Fibroblast of skin of left quadriceps (primary cell): ENCODE measurements around the gene CD8B.
"Not testable (repeated sequence)": the region's sequence is repeated elsewhere in the genome, so short reads cannot be mapped to it uniquely, and the experiment has no call there.

Source experiments
- DNase-seq, 2 experiments: peaks; one replicate each; pipeline ENCODE4 v3.0.0-alpha.2; 2013; ENCODE audit warnings: low read depth in 2 of 2

Gene CD8B

DNA sequence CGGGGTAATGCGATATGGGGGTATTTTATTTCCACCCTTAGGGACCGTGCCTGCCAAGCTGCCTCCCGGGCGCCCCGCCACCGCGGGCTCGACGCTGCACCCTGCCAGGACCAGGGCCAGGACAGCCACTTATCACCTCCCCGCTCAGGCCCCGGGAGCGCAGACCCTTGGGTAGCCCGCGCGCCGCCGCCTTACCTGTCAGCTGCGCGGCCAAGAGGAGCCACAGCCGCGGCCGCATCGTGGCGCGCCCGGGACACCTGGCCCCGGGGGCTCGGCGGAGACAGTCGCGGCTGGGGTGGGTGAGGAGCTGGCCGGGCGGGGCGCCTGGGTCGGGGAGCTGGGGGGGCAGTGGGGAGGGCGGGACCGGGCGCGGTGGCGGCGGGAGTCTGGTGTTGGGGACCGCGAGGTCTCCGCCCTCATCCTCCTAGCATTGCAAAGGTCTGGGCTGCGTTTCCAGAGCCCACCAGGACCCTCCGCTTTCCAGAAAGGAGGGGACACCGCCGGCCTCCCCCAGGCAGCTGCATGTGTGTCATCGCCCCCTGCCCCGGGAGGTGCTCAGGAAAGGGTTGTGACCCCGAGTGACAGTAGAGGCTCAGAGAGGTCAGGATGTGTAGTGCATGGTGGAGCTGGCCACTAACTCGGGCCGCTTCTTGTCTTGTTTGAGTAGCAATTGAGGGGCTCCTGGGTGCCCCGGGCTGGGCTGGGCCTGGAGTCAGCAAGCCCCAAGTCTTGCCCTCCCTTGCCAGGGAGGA lies at the start of gene CD8B:
CD8B (minus strand) TSS at position 259 of the 752 bp plus-strand sequence; CDS start at position 238, 21 bp downstream.
- not testable (repeated sequence) for DNase-seq

DNA sequence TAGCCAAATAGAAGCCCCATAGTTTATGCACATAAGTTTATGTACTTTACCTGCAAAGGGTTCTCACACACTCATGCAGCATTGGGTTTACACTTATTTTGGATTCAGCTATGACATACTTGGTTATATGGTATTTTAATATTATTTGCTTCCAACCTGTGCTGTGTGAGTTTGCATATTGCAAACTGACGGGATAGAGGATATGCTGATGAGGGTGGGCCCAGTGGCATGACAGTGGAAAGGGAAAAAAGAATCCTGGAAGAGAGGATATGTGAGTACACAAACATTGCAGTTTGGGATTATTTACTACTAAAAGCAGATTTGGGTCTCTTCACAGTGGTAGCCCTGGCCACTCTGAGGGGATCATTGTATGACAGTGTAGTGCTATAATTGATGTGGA lies 44.2 kb upstream of the CD8B start:
- DNase-seq = not testable (repeated sequence)

DNA sequence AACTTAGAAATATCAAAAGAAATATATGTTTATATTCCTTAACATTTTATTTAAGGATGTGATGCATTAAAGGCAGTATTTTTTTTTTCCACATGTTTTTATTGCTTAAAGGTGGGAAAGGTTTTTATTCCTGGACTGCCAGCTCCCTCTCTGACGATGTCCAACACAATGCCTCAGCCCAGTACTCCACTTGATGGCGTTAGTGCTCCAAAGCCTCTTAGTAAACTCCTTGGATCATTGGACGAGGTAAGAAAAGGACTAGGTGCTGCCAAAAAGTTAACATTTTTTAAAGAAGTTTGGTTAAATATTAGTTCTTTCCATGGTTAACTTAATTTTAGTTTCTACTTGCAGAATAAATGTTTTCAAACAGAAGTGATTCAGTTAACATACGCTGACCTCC lies 39.0 kb upstream of the CD8B start:
- peak in 1 of 2 experiments; percentile 0 for DNase-seq

DNA sequence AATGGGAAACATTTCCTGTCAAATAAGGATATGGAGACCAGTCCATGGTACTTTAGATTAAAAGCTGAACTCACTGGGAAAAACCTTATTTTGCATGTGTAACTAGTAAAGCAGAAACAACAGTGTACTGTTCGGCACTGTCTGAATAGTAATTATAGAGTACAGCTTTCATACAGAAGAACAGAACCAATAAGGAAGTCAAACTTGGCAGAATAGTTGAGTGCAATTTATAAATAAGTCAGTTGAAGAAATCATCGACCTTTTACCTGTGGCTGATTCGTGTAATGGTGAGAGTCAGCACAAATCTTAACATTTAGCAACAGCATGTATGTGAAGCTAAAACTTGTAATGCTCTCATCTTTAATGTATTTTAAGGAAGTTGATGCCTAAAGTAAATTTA lies 24.3 kb upstream of the CD8B start:
- DNase-seq = not testable (repeated sequence)

DNA sequence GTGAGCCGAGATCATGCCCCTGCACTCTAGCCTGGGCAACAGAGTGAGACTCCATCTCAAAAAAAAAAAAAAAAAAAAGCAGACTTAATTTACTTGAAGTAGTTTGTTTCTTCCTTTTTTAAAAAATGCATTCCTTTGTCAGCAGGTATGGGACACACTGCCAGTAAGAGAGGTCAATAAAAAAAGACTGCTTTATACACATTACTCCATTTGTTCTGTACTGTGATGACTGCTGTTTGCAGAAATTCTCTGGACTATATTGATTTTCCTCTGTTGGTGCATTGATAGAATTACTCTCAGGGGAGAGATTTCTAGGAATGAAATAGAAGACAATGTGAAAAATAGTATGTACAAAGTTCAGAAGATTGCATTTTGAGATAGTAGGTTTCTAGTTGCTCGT lies 21.2 kb upstream of the CD8B start:
- DNase-seq = not testable (repeated sequence)

DNA sequence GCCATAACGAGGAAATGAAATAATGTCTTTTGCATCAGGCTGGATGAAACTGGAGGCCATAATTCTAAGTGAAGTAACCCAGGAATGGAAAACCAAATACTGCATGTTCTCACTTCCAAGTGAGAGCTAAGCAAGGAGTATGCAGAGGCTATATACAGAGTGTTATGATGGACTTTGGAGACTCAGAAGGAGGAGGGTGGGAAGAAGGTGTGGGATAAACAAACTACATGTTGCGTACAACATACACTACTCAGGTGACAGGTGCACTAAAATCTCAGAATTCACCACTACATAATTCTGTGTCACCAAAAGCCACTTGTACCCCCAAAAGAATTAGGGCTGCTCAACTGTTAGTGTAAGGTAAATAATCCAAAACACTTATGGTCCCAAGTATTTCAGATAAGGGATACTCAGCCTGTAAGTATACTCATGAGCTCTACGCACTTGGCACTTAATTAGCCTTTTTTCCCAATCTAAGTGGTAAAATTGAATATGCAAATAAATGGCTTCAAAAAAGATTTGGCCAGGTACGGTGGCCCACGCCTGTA lies 20.5 kb upstream of the CD8B start:
- not testable (repeated sequence) for DNase-seq

DNA sequence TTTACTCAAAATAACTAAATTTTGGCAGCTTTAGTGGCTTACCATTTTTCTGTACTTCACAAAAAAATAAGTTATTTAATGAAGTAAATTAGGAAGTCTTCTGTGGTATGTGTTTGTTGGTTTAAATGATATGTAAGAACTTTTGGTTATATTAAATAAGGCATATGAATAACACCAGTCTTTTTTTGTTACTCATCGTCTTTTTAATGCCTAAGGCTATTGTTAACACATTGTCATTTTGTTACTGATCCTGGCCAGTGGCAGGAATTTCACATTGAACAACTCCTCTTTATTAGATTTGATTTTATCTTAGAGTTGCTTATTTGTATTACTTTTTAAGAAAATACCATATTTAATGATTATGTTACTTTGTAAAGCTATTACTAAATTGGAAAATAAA lies 17.3 kb upstream of the CD8B start:
- DNase-seq = not testable (repeated sequence)

DNA sequence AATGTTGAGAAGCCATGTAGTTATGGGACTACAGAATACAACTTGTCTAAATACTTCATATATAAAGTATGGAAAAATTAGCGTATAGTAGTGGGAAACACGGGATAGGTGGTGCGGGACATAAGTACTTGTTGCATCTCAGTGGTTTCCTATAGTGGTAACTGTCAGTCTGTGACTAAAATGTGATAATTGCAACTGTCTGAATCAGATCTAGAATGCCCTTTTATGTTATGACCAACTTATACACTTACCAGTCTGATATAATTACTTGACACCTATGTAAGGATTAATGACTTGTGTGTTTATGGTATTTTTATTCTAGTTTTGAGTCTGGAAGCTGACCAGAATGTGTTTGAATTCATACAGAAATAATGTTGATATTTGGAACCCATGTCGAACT lies 9.3 kb upstream of the CD8B start:
- not testable (repeated sequence) for DNase-seq

DNA sequence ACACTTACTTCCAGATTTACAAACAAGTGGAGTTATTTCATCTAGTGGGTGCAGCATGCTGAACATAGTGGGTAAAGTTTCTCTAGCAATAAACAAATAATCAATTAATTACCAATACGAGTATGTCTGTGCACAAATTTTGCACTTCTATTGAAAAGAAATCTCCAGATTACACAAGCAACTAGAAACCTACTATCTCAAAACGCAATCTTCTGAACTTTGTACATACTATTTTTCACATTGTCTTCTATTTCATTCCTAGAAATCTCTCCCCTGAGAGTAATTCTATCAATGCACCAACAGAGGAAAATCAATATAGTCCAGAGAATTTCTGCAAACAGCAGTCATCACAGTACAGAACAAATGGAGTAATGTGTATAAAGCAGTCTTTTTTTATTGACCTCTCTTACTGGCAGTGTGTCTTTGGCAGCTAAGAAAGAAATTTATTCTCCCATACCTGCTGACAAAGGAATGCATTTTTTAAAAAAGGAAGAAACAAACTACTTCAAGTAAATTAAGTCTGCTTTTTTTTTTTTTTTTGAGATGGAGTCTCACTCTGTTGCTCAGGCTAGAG lies 7.3 kb upstream of the CD8B start:
- DNase-seq = not testable (repeated sequence)

DNA sequence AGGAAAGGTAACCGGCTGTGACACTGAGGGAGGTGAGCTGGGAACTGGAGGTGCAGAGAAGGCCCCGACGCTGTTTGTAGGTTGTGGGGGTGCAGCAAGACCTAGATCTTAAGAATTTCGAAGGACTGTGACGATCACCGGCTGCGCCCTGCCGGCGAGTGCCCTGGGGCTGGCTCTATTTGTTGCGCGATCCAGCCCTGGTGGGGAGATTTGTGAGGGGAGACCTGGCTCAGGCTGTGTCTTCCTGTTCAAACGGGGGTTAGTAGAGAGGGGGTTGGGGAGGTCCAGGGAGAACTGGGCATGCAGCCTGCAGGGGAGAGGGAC lies 656 bp upstream of the CD8B start:
- DNase-seq = not testable (repeated sequence)

DNA sequence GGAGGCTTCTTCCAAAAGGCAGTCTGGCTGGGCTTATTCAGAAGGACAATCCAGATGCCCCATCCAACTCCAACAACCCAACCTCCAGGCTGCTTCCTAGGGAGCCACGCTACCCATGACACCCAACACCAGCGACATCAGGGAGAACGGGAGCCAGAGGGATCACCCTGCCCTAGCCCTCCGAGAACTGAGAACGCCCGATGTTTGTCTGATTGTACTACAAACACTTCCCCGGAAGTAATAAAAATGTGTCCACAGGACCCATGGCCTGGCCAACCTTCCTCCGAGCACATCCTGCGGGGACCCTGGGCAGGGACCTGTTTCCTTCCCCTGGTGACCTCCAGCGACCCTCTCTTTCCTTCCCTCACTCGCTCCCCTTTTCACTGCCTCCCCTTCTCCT lies 511 bp downstream of the CD8B start:
- DNase-seq = not testable (repeated sequence)

DNA sequence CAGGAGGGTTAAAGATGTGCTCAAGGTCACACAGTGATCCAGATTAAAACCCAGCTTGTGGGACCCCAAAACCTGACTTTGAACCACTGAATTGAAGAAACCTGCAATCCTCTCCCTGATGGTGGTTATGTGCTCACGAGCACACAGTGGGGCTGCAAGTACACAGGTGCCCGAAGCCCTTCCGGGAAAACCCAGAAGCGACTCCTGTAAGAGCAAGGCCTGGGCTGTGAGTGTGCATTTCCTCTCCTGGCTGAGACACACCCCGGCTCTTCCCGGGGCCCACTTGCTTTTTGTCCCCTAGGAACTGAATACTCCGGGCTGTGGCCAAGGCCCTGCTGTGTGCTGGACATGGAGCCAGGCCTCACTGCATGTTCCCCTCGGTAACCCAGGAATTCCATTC lies 1.1 kb downstream of the CD8B start:
- not testable (repeated sequence) for DNase-seq

DNA sequence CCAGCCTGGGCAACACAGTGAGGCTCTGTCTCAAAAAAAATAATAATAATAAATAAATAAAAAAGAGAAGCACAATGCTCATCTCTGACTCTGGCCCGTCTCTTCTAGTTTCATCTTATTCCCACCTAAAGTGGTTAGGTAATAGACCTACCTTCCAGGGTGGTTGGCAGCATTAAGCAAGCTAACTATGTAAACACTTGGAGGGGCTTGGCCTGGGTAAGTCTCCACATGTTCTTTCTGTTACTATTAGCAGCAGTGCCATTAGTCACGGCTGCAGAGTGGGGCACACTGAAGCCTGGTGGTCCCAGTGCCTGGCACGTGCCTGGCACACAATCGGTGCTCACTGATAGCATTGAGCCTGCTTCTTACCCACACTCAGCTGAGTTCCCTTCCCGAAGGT lies 4.0 kb downstream of the CD8B start:
- not testable (repeated sequence) for DNase-seq

DNA sequence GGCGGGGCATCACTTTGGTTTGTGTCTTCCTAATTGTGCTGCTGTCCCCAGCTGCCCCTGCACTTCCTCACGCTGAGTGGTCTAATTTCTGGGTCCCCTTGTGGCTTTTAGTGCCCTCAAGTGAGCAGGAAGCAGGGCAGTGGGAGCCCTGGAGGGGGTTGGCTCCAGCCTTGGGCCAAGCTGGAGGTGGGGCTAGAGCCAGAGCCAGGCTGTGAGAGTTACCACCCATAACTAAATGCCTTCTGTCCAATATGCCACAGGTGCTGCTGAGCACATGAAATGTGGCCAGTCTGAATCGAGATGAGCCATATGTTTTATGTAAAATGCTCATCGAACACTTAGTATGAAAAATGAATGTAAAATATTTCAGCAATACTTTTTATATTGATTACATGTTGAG lies 5.2 kb downstream of the CD8B start:
- not testable (repeated sequence) for DNase-seq

DNA sequence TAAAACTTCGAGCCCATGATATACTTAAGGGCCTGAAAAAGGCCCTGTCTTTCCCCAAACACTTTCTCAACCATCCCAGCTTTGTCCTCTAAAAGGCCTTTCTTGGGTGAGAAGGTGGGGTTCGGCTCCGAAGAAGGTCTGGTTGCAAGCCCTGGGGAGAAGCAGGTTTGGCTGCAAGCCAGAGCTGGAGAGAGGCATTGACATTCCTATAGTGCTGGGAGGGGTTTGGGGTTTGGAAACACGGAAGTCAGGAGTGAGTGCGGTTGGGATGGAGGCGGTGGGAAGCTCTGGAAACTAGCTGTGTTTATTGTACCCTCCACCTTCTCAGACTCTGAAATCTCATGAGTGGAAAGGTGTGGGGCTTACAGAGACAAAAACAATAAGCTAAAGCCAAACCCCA lies 5.7 kb downstream of the CD8B start:
- peak; percentile 46 to 55 for DNase-seq

DNA sequence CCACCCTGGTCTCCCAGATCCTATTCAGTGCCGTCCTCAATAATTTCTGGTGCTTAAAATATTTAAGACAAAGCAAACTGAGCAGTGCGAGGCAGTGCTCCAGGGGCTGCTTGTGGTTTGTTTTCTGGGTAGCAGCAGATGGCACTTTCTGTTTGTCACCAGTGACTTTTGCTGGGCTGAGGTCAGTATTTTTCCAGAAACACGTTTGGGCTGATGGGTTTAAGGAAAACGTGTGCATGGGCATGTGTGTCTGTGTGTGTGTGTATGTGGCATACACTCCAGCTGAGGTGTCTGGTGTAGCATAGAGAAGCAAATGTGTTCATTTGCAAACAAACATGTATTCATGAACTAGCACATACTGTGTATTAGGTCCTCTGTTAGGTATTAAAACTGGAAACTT lies 10.1 kb downstream of the CD8B start:
- not testable (repeated sequence) for DNase-seq

DNA sequence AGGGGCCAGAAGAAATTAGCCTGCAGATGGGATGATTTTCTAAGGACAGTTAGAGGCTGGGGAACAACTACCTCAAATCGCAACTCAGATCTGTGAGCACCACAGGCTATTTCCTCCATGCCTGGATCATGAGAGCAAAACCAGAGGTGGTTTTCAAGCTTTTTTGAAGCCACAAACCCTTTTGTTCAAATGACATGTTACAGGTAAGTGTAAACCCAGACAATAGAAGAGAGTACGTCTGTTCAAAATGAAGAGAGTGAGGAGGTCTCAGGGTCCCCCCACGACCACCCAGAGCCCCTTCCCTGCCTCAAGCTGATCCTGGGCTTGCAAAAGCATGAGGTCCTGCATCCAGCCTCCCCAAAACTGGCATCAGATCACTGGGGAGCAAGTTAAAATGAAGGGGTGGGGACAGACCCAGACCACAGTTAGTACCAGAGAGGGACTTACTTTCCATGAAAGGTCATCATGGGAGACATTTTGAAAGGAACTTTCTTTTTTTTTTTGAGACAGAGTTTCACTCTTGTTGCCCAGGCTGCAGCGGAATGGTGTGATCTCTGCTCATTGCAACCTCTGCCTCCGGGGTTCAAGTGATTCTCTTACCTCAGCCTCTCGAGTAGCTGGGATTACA lies 19.0 kb downstream of the CD8B start:
- DNase-seq = not testable (repeated sequence)

DNA sequence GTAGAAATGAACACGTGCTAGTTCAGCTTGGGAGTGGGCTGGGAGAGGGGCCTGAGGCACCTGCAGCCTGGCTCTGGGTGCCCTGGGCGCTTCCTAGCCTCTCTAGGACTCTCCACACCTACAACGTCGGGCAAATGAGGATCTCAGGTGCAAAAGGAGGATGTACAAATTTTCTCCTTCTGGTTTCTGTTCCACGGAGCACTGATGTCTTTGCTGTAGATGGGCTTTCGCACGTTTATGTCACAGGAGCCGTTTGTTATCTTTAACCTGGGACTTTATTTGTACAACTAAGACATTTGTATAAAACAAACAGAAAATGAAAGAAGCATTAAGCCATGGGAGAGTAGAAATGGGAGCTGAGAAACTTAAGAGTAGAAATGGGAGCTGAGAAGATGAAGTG lies 20.4 kb downstream of the CD8B start:
- not testable (repeated sequence) for DNase-seq

DNA sequence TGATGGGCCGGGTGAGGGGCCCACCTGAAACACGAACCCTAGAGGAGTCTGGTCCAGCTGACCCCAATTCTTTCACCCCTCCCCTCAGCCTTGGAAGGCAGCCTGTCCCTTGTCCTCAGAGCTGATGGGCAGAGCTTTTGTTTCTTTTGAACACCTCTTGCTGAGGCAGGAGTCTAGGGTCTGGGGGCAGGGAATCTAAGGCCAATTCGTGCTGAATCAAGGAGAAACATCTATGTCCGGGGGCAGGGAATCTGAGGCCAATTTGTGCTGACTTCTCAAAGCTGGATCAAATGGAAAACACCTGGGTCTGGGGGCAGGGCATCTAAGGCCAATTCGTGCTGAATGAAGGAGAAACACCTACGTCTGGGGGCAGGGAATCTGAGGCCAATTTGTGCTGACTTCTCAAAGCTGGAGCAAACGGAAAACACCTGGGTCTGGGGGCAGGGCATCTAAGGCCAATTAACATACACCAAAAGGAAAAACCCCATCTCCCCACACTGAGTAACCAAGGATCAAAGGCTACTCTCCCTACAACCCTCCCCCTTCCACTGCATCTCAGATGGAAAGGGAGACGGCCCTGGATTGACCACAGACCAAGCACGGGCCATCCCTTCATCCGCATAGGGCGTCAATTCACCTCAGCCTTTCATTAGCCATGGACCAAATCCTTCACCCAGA lies 21.7 kb downstream of the CD8B start:
- DNase-seq = not testable (repeated sequence)

DNA sequence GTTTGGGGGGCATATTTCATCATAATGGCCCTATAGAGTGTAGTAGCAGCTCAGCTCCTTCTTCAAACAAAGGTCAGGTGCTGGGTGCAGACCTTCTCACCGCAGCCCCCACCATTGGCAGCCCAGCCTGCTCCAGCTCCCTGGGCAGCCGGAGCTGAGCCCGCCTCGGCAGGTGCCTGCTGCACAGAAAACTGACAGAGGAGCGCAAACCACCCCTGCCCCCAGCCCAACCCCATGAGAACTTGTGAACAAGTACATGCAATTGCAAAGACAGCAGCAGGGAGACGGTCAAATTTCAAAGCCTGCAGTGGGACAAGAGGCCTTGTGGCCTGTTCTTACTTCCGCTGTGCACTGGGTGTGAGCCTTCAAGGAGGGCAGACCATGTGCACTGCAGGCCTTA lies 22.2 kb downstream of the CD8B start:
- DNase-seq = not testable (repeated sequence)

DNA sequence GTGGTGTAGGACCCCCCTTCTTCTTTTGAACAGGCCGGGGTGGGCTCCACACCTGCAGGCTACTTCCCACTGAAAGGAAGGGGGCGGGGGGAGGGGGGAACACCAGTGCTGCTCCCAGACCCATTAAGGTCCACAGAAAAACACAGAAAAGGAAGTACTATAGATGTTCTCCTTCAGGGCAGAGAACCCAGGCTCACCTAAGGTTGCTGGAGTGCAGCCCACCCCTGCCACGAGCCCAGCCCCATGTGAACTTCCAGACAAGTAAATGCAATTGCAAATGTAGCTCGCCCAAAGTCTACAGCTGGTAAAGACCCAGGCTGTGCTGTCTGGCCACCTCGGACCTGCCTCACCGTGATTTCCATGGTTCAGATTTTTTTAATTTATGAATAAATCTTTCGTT lies 24.0 kb downstream of the CD8B start:
- DNase-seq = not testable (repeated sequence)
